Anterior cingulate cortex (tissue), 58 donors: ENCODE data around the gene LEMD3.

Experiments
- DNase-seq, 58 donors: peaks; one replicate each; lab custom pipeline; 2025; lab: John Stamatoyannopoulos, UW

LEMD3 gene

GRCh38 chr12:65204886-65205525 is 35.6 kb downstream of the LEMD3 start:
- DNase-seq: no peak

GRCh38 chr12:65205886-65206285 is 36.5 kb downstream of the LEMD3 start:
- no peak for DNase-seq

DNA sequence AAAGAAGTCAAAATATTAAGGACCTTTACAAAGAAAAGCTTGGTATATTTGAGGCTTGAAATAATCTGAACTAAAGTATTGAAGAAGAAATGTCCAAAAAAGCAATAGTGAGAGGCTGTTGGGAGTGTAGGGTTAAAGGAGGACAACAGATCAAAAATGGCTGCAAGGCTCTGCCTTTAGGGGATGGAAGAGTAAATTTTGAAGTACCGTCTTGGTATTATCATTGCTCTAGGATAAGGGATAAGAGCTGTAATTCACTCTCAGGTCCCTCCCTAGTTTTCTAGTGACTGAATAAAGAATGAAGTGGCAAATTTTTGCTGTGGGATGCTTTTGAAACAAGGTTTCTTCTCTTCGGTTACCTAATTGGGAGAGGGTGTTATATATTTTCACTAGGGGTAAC is 38.7 kb downstream of the LEMD3 start:
- DNase-seq: no peak

- no peak for DNase-seq
Observed at GRCh38 chr12:65208964-65209654, 39.7 kb downstream of the LEMD3 start.

DNA sequence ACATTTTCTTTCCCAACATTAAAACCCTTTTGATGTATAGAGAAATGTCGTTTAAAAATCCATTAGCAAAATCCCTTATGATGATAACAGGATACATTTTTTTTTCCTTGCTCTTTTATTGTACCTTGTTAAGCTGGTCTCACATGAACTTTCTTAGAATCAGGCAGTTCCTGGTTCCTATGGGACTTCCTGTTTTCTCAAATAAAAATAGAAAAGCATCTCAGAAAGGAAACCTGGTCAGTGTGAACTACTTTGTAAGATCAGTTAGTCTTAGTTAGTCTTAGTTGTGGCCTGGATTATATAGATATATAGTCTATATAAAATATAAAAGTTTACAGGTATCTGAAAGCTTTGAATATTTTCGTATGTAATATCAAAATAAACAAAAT is 40.3 kb downstream of the LEMD3 start:
- DNase-seq: no peak

GRCh38 chr12:65217086-65217485 is 47.7 kb downstream of the LEMD3 start:
- no peak for DNase-seq

- no peak for DNase-seq
Observed at GRCh38 chr12:65220761-65221160, 51.4 kb downstream of the LEMD3 start.

- DNase-seq: no peak
Observed at GRCh38 chr12:65229441-65229840, 60.1 kb downstream of the LEMD3 start.

GRCh38 chr12:65232476-65233077 is 63.2 kb downstream of the LEMD3 start:
- DNase-seq: no peak

- DNase-seq: no peak
Observed at GRCh38 chr12:65237153-65237552, 67.8 kb downstream of the LEMD3 start.

- no peak for DNase-seq
Observed at GRCh38 chr12:65238609-65239008, 69.2 kb downstream of the LEMD3 start.

- no peak for DNase-seq
Observed at GRCh38 chr12:65248656-65249633, 79.6 kb downstream of the LEMD3 start.

DNA sequence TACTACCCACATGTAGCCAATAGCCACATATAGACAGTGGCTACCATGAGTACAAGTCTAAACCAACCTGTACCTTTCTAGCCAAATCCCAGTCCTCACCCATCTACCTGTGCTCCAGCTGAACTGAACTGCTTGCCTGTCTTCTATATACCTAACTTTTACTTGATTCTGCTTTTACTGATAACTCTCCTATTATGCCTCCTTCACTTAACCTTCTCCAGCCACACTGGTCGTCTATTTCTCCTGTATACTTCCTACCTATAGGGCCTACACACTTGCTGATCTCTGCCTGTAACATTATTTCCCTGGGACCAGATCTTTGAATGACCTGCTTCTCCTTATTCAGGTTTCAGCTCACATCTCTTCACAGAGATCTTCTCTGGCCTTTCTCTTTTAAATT is 83.1 kb downstream of the LEMD3 start:
- no peak for DNase-seq

GRCh38 chr12:65257986-65258385 is 88.6 kb downstream of the LEMD3 start:
- no peak for DNase-seq

GRCh38 chr12:65259501-65259900 is 90.1 kb downstream of the LEMD3 start:
- DNase-seq: no peak

DNA sequence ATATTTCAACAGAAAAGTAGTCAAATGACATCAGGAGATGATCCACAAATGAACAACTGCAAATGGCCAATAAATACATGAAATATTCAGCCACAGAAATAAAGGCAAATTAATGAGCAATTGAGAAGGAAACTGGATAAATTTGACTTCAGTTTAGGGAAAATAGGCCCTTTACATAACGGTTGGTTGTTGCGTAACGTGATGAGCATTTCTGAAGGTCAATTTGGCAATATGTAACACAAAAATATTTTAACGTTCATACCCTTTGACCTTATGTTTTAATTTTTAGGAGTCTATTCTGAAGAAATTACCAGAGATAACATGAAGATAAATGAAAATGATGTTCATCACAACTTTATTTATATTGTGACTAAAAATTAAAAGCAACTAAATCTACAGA is 94.4 kb downstream of the LEMD3 start:
- DNase-seq: no peak

GRCh38 chr12:65266408-65266807 is 97.0 kb downstream of the LEMD3 start:
- DNase-seq: no peak

DNA sequence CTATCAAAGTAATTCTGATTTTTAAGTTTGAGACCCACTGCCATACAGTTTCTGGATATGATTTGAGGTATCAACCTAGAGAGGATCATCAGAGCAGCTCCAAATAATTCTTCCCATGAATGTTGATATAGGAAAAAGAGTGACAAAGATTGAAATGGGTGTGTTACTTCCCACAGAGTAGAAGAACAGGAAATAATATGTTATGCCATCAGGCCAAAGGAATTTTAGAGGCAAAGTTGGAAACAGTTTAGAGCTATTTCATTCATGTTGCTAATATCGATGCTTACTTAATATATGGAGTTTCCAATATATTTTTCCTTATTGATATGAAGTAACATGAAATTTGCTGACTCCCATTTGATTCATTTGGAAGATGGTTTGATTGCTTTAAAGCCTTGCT is 100.2 kb downstream of the LEMD3 start:
- DNase-seq: no peak

DNA sequence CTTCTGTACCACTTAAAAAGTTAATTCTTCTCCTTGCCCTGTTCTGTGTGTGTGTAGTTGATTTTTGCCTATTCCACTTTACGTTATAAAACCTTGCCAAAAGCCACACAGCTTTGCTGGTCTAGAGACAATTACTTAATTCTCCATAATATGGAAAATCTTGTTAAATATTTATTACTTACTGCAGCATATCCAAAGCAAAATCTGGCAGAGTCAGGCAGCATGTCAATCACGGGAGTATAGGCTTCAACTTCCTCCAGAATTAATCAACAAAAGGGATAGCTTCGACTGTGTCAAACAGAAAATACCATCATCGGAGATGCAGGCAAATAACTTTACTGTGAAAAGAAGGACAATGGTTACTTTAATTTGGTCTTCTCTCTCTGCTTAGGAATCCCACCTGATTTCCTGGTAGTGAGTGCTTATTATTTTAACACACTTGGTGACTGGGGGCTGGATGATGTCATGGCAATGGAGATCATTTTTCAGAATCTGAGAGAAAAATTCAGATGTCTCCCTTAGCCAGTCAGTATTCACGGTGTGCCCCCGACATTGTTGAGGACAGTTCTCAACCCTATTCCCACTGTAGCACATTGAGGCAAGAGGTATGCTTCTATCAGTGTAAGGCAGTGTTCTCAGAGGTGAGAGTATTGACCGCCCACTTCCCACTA is 105.4 kb downstream of the LEMD3 start:
- DNase-seq: no peak

DNA sequence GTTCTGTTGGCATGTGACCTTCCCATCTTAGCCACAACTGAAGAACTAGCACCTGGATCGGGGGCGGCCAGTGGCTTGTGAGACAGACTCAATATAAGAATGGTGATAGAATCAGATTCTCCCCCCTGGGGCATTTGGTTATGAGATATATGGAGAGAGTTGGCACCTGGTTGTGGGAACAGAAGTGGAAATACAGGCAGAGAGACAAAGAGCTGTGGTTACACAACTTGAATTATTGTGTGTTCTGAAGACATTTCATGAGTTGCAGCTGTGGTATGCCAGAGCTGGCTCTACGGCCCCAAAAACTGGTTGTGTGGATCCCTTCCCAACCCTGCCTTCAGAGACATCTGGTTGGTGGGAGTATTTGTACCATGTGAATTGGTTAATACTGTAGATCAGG is 106.2 kb downstream of the LEMD3 start:
- DNase-seq: no peak
